ENCODE results near the gene UGT1A6.
A peak's percentile ranks its signal among the peaks of the same experiment; 100 is the strongest.

UGT1A6 gene

GRCh38 chr2:233803292-233803911, 110.7 kb downstream of the UGT1A6 start:
- DNase-seq: no peak

GRCh38 chr2:233803994-233804393, 111.3 kb downstream of the UGT1A6 start:
- no peak for DNase-seq

GRCh38 chr2:233807215-233807865, 114.7 kb downstream of the UGT1A6 start:
- DNase-seq: no peak

GRCh38 chr2:233807966-233808935, 115.6 kb downstream of the UGT1A6 start:
- DNase-seq: no peak

GRCh38 chr2:233810385-233810784, 117.7 kb downstream of the UGT1A6 start:
- DNase-seq: no peak

GRCh38 chr2:233811087-233811486, 118.4 kb downstream of the UGT1A6 start:
- no peak for DNase-seq

GRCh38 chr2:233811732-233812131, 119.0 kb downstream of the UGT1A6 start:
- no peak for DNase-seq

GRCh38 chr2:233813236-233814055, 120.8 kb downstream of the UGT1A6 start:
- DNase-seq: no peak

GRCh38 chr2:233814056-233814835, 121.6 kb downstream of the UGT1A6 start:
- DNase-seq: no peak

GRCh38 chr2:233815861-233816260, 123.2 kb downstream of the UGT1A6 start:
- DNase-seq: no peak

- peak; percentile 42 for DNase-seq
Observed at GRCh38 chr2:233816334-233816733, 123.6 kb downstream of the UGT1A6 start.

GRCh38 chr2:233816771-233817170, 124.1 kb downstream of the UGT1A6 start:
- no peak for DNase-seq

- DNase-seq: no peak
Observed at GRCh38 chr2:233817361-233817911, 124.7 kb downstream of the UGT1A6 start.

GRCh38 chr2:233817995-233818638, 125.4 kb downstream of the UGT1A6 start:
- no peak for DNase-seq

- no peak for DNase-seq
Observed at GRCh38 chr2:233818639-233819621, 126.2 kb downstream of the UGT1A6 start.

- no peak for DNase-seq
Observed at GRCh38 chr2:233819884-233820773, 127.4 kb downstream of the UGT1A6 start.

GRCh38 chr2:233820774-233821105, 128.1 kb downstream of the UGT1A6 start:
- DNase-seq: no peak

GRCh38 chr2:233821196-233821595, 128.5 kb downstream of the UGT1A6 start:
- no peak for DNase-seq

GRCh38 chr2:233821709-233822100, 129.0 kb downstream of the UGT1A6 start:
- DNase-seq: no peak

Measured in NCI-H345 (cell line).